Measurements from ENCODE around the gene RBM11. TPM values are rescaled to one million over a fixed set of nuclear protein-coding genes. Genes with fewer than 3 reads are reported as not detected.

RBM11 gene
- total RNA-seq, 1 experiment from 2014 or later: 1.7 TPM

DNA sequence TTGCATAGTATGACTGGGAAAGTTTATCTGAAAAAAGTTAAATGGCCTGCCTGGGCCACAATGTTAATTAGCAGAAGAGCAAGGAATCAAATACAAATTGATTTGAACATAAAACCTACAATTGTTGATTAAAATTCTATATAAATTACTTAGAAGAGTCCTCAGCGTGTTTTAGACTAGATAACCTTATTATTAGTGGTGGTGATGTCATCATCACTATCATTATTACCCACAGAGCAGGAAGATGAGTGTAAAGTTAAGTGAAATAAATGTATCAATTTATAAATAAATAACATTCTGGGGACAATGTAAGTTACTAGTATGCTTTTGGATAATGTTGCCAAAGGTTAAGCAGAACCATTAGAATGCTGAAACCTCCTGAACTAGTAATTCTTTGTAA lies 46.1 kb downstream of the RBM11 start:
- Histone ChIP-seq H3K9me3 (ENCODE audit: control insufficient read depth, low read depth, low read length) (no peaks in the 10 kb centered on the region), H4K8ac (replicated peaks; ENCODE audit: insufficient read length, low read depth, low read length) (no peak overlapping the region), H2BK12ac (ENCODE audit: insufficient read length, low read depth, low read length) (no peak overlapping the region), H3K18ac (ENCODE audit: insufficient read length, low read depth, low read length) (no peak overlapping the region), H3K79me1 (ENCODE audit: insufficient read depth, low read depth, low read length, poor library complexity, severe bottlenecking) (no peaks in the 10 kb centered on the region), H3K14ac (ENCODE audit: insufficient read depth, low read length) (no peak overlapping the region), H2BK120ac (ENCODE audit: low read depth, low read length, poor library complexity, severe bottlenecking) (no peak overlapping the region), H3K23ac (ENCODE audit: insufficient read length, low read depth, low read length) (no peak overlapping the region), H3K79me2 (ENCODE audit: insufficient read depth, low read length) (no peaks in the 10 kb centered on the region), H3K9ac (ENCODE audit: extremely low read depth, insufficient read length, low read length) (no peak overlapping the region), H2BK5ac (ENCODE audit: insufficient read length, low read length) (no peak overlapping the region), H2BK15ac (ENCODE audit: low read depth, low read length) (no peak overlapping the region), H2BK20ac (ENCODE audit: low read depth, low read length, poor library complexity, severe bottlenecking) (no peak overlapping the region), H3K4me2 (ENCODE audit: insufficient read depth, insufficient read length, low read length) (no peak overlapping the region), H4K20me1 (ENCODE audit: control insufficient read depth, insufficient read depth, insufficient read length) (no peaks in the 10 kb centered on the region), H4K5ac (ENCODE audit: insufficient read length, low read depth, low read length) (no peak overlapping the region), H3K4ac (ENCODE audit: low read depth, low read length) (no peak overlapping the region), H4K91ac (ENCODE audit: insufficient read length, low read depth, low read length) (no peak overlapping the region), H3K23me2 (ENCODE audit: insufficient read length, low read depth, low read length, poor library complexity, severe bottlenecking) (no peaks in the 10 kb centered on the region), H2AK5ac (ENCODE audit: insufficient read length, low read length) (no peak overlapping the region), H3K27me3 (ENCODE audit: insufficient read depth, low read length) (no peaks in the 10 kb centered on the region), H3K4me1 (ENCODE audit: insufficient read depth, low read length) (no peaks in the 10 kb centered on the region), H3T11ph (ENCODE audit: low read length) (no peak overlapping the region), H3K56ac (ENCODE audit: insufficient read length, low read depth, low read length) (no peak overlapping the region), H3K27ac (ENCODE audit: insufficient read length, low read depth, low read length) (no peak overlapping the region), H2AFZ (ENCODE audit: low read length) (no peak overlapping the region)
- Mint-ChIP-seq H3K9me3 (peaks cover 2 to 10% of the 10 kb centered on the region in 2 experiments; a peak in 4 of 5 replicates), H3K27me3 (ENCODE audit: low read depth) (no peaks in the 10 kb centered on the region; the same call in 1 of the 2 replicates), H3K4me3 (no peak overlapping the region), H3K27ac (no peak overlapping the region), H3K36me3 (ENCODE audit: insufficient read depth in 1 of 3, low read depth in 3 of 3) (no peaks in the 10 kb centered on the region), H3K4me1 (no peaks in the 10 kb centered on the region)
- TF ChIP-seq CTCF (conservative IDR thresholded peaks at IDR 0.05): no peak
- WGBS (ENCODE audit: extremely low coverage, insufficient read length, low lambda C conversion rate): no CpG with 5 or more reads among the region's 1 CpG
- no peak for DNase-seq
